GM12891 (cell line): ENCODE results near the gene SP1.

Source experiments
- DNase-seq: peaks from one replicate; pipeline ENCODE4 v3.0.0; 2011; ENCODE audit warnings: low spot score; ENCODE audit not compliant: insufficient read length
- FAIRE-seq: peaks from 2 replicates; lab custom pipeline; 2011; peaks lifted over from hg19 to GRCh38; lab: Jason Lieb, UNC
- PAX5 ChIP-seq: IDR thresholded peaks from 2 replicates; pipeline ENCODE4 v1.6.1; 2011; ENCODE audit warnings: low read length, moderate library complexity, mild to moderate bottlenecking; ENCODE audit not compliant: insufficient read depth, severe bottlenecking
- POLR2A ChIP-seq: IDR thresholded peaks from 2 replicates; pipeline ENCODE4 v1.6.1; 2011; ENCODE audit warnings: low read depth, low read length, control low read depth
- POLR2AphosphoS5 ChIP-seq: IDR thresholded peaks from 2 replicates; pipeline ENCODE4 v1.6.1; 2011; ENCODE audit warnings: low read depth, low read length, control low read depth
- POU2F2 ChIP-seq: IDR thresholded peaks from 2 replicates; pipeline ENCODE4 v1.6.1; 2011; ENCODE audit warnings: low read depth, mild to moderate bottlenecking, control low read depth, low read length, moderate library complexity
- SPI1 ChIP-seq: IDR thresholded peaks from 2 replicates; pipeline ENCODE4 v1.6.1; 2011; ENCODE audit warnings: low read depth, low read length, control low read depth
- TAF1 ChIP-seq: IDR thresholded peaks from 2 replicates; pipeline ENCODE4 v1.6.1; 2011; ENCODE audit warnings: low read depth, low read length, control low read depth

SP1 gene

GRCh38 chr12:53343969-53344368 is 36.0 kb upstream of the SP1 start:
- no peak for TF ChIP-seq PAX5
- TF ChIP-seq POLR2AphosphoS5, result no peak
- TF ChIP-seq POU2F2, result no peak
- no peak for TF ChIP-seq TAF1
- no peak for TF ChIP-seq SPI1
- no peak for TF ChIP-seq POLR2A
- DNase-seq, result no peak
- no peak for FAIRE-seq

- no peak for TF ChIP-seq POLR2A
- TF ChIP-seq POLR2AphosphoS5, result no peak
- no peak for TF ChIP-seq TAF1
- TF ChIP-seq SPI1, result no peak
- no peak for TF ChIP-seq POU2F2
- TF ChIP-seq PAX5, result no peak
- FAIRE-seq (no peak), DNase-seq (no peak)
These were observed 35.5 kb upstream of the SP1 start for GRCh38 chr12:53344487-53344823.

- TF ChIP-seq POLR2AphosphoS5 (no peak), POLR2A (no peak), POU2F2 (no peak), TAF1 (no peak), PAX5 (no peak)
- peak; percentile 54 for FAIRE-seq
- peak; percentile 71 for DNase-seq
These were observed 35.0 kb upstream of the SP1 start for GRCh38 chr12:53344824-53345485.

- FAIRE-seq (no peak), DNase-seq (no peak)
- TF ChIP-seq POU2F2 (no peak), TAF1 (no peak), PAX5 (no peak), SPI1 (no peak)
These were observed 34.3 kb upstream of the SP1 start for GRCh38 chr12:53345486-53346188.

- TF ChIP-seq POLR2AphosphoS5 (no peak), POU2F2 (no peak), TAF1 (no peak), SPI1 (no peak), PAX5 (no peak), POLR2A (no peak)
- DNase-seq (no peak), FAIRE-seq (no peak)
These were observed 33.5 kb upstream of the SP1 start for GRCh38 chr12:53346491-53346890.

- FAIRE-seq, result no peak
These were observed 32.1 kb upstream of the SP1 start for GRCh38 chr12:53347905-53348304.

GRCh38 chr12:53352331-53353256 is 27.4 kb upstream of the SP1 start:
- DNase-seq (peak; percentile 65), FAIRE-seq (peak; percentile 59)
- TF ChIP-seq PAX5 (no peak), SPI1 (no peak), POU2F2 (no peak), POLR2A (no peak), TAF1 (no peak), POLR2AphosphoS5 (no peak)

More at GRCh38 chr12:53347905-53348304, 32.1 kb upstream of the SP1 start:
- TF ChIP-seq PAX5 (no peak), TAF1 (no peak), SPI1 (no peak), POLR2A (no peak), POU2F2 (no peak), POLR2AphosphoS5 (no peak)
- no peak for DNase-seq

GRCh38 chr12:53353257-53353655 is 26.7 kb upstream of the SP1 start:
- no peak for FAIRE-seq
- no peak for TF ChIP-seq POLR2A
- TF ChIP-seq TAF1, result no peak
- no peak for TF ChIP-seq PAX5
- no peak for TF ChIP-seq POLR2AphosphoS5
- no peak for TF ChIP-seq SPI1

GRCh38 chr12:53355121-53355520 is 24.9 kb upstream of the SP1 start:
- no peak for FAIRE-seq
- DNase-seq, result no peak
- TF ChIP-seq POU2F2 (no peak), POLR2AphosphoS5 (no peak), SPI1 (no peak), PAX5 (no peak), POLR2A (no peak), TAF1 (no peak)

More at GRCh38 chr12:53353257-53353655, 26.7 kb upstream of the SP1 start:
- no peak for DNase-seq
